ENCODE data around the gene ARMH4.
A peak's percentile ranks its signal among the peaks of the same experiment; 100 is the strongest.

The ARMH4 gene

DNA sequence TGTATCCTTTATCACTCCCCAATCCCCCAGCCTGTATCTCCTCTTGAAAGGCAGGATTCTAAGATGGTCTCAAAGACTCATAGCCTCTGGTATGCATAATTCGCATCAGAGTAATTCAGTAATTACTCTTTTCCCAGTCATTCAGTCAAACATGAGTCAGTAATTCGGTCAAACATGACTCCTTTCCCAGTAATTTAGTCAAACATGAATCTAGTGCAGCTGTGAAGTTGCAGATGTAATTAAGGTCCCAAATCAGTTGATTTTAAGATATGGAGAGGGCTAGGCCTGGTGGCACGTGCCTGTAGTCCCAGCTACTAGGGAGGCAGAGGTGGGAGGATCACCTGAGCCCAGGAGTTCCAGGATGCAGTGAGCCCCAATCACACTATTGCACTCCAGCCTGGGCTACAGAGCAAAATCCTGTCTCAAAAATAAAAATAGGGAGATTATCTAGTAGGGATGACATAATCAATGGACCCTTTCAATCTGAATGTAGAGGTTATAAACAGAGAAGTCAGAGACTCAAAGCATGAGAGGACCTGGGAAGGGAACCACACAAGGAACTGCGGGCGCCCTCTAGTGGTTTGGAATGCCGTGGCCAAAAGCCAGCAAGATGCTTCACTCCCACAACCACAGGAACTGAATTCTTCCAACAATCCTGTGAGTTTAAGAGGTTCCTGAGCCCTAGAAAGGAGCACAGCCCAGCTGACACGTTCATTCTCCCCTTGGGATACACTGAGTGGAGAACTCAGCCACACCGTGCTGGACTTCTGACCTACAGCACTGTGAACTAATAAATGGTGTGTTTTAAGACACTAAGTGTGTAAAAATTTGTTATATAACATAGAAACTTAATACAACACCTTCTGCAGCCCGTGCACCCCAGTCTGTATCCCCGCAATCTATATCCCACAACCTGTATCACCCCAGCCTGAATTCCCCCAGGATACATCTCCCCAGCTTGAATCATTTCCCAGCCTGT is 14.3 kb upstream of the ARMH4 start:
- TF ChIP-seq ZFX (IDR thresholded peaks at IDR 0.05; ENCODE audit: borderline replicate concordance) = no peak
- TF ChIP-seq, protein P1, sequence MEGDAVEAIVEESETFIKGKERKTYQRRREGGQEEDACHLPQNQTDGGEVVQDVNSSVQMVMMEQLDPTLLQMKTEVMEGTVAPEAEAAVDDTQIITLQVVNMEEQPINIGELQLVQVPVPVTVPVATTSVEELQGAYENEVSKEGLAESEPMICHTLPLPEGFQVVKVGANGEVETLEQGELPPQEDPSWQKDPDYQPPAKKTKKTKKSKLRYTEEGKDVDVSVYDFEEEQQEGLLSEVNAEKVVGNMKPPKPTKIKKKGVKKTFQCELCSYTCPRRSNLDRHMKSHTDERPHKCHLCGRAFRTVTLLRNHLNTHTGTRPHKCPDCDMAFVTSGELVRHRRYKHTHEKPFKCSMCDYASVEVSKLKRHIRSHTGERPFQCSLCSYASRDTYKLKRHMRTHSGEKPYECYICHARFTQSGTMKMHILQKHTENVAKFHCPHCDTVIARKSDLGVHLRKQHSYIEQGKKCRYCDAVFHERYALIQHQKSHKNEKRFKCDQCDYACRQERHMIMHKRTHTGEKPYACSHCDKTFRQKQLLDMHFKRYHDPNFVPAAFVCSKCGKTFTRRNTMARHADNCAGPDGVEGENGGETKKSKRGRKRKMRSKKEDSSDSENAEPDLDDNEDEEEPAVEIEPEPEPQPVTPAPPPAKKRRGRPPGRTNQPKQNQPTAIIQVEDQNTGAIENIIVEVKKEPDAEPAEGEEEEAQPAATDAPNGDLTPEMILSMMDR (IDR thresholded peaks at IDR 0.05) = peak; percentile 95
- H3K27ac ChIP-seq = no peak overlapping the region

DNA sequence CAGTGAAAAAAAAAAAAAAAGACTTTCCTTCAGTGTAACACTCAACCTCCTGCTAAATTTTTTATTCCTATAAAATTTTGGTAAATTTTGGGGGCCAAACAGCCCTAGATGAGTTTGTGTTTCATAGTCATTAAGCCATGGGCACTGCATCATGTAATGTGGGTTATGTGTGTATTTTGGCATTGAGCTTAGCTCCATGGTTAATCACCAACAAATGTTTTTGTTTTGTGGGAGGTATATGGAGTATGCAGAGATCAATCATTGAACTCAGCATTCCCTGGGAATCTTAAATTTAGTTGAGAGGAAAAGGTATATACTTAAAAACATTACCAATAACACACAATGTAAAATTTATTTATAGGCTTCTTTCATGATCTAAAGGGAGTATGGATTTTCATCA is 8.5 kb upstream of the ARMH4 start:
- H3K27ac ChIP-seq = no peak overlapping the region
- TF ChIP-seq ZFX (IDR thresholded peaks at IDR 0.05; ENCODE audit: borderline replicate concordance) = no peak
- TF ChIP-seq, protein P1 (IDR thresholded peaks at IDR 0.05) = no peak

DNA sequence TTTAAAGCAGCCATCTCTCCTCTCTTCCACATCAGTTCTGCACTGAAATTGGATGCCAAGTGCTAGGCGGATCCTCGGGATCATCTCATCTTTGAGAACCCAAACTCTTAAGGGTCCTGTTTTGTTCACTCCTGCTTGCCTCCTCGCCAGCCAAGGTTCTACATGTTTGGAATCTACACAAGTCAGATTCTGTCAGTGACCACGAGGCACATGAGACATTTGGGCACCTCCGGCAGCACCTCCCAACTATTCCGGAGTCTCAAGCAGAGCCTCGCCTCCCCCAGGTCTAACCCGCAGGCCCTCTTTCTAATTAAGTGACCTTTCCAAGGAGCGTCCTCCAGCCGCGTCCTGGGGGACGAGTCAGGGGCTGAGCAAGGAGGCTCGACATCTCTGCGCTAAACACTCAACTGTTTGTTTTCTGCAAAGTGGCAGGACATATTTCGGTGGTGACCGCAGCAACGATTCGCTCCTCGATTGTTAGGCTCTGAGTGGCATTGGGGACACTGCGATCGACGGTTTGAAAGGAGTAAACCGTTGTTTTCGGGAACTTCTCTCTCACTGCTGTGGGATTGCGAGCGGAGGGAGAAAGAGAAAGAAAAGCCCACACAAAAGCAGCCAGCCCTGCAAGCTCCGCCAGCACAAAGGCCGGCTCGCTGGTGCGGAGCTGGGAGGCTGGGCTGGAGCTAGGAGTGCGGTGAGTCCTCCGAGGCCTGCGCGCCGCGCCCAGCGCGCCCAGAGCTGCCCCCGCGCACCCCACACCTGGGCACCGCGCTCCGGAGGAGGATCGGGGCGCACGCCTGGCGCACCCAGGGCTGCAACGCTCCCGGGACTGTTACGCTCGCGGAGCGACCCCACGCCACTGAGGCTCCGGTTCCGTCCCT is 640 bp downstream of the ARMH4 start:
- no peak overlapping the region for H3K27ac ChIP-seq

DNA sequence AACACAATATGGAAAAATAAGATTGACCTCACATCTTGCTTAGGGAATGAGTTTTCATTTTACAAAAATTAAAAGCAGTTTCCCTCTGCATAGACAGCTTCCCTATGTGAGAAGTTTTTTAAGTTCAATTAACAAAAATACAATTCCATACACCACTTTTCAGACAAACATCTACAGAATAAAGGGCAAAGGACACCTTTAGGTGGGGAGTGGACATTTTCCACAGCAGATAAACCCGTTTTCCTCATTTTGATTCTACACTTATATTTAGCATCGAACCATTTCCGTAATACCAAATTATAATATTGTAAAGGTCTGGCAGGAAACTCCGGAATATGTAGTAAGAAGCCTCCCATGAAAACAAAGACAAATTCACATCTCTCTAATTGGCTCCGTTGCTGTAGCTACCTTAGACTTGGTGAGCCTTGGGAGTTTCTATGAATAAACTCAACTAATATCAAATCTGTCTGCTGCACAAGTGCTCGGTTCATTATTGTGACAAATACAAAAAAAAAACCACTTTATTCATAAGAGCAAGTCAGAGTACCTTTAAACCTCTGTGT is 1.7 kb downstream of the ARMH4 start:
- TF ChIP-seq, protein P1 (IDR thresholded peaks at IDR 0.05) = no peak
- TF ChIP-seq ZFX (IDR thresholded peaks at IDR 0.05; ENCODE audit: borderline replicate concordance) = no peak

More for the DNA sequence above, 640 bp downstream of the ARMH4 start:
- TF ChIP-seq, protein P1 (IDR thresholded peaks at IDR 0.05) = no peak
- TF ChIP-seq ZFX (IDR thresholded peaks at IDR 0.05; ENCODE audit: borderline replicate concordance) = no peak

DNA sequence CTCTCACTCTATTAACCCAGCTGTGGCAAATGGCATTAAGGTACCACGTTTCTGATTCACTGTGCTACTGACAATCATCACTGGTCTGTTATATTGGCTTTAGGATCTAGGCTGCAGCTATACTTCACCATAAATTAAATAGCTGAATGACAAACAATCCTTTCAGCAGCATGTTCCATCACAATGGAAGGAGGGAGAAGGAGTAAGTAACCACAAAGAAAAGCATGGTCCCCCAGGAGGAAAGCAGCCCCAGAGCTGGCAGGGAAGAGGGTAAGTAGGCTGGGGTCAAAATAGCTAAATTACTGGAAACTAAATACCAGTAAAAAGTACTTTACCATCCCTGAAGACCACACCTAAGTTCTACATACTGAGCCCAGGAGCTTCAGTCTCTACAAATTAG is 2.8 kb downstream of the ARMH4 start:
- no peak overlapping the region for H3K27ac ChIP-seq
- TF ChIP-seq ZFX (IDR thresholded peaks at IDR 0.05; ENCODE audit: borderline replicate concordance) = no peak
- TF ChIP-seq, protein P1 (IDR thresholded peaks at IDR 0.05) = no peak

More for the DNA sequence above, 1.7 kb downstream of the ARMH4 start:
- no peak overlapping the region for H3K27ac ChIP-seq

DNA sequence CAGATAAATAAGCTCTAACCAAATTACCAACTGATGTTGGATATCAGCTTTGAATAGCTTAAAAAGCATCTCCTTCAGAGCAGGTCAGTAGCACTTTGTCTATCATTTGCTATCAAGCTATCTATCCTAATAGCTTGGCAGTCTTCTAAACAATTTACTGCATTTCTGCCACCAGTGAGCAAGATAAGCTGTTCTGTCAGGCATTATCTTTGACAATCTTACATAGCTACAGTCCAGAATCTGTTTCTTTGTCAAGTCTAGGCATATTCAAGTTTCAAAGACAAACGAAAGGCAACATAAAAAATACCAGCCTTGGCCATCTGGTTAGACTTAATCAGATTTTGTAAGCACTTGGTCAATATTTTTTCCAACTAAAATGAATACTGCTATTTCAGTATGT is 5.6 kb downstream of the ARMH4 start:
- no peak for TF ChIP-seq ZFX (IDR thresholded peaks at IDR 0.05; ENCODE audit: borderline replicate concordance)
- TF ChIP-seq, protein P1 (IDR thresholded peaks at IDR 0.05) = no peak
- no peak overlapping the region for H3K27ac ChIP-seq

All from 22Rv1 (cell line).